NB4 (cell line): ENCODE results near the gene ANGPTL8.

ENCODE experiments used
- DNase-seq: peaks from one replicate; pipeline ENCODE4 v3.0.0; 2010; ENCODE audit warnings: low read depth
- H3K4me3 ChIP-seq: one replicate; pipeline ENCODE4 v1.5.1; 2011; ENCODE audit warnings: mild to moderate bottlenecking, low read depth, low read length, moderate library complexity
- CTCF ChIP-seq: IDR thresholded peaks from one replicate; pipeline ENCODE4 v1.5.1; 2012; ENCODE audit warnings: low read depth, low read length
- MAX ChIP-seq: IDR thresholded peaks from 2 replicates; pipeline ENCODE4 v1.6.1; 2011; ENCODE audit warnings: low read depth, low read length
- MYC ChIP-seq: IDR thresholded peaks from 2 replicates; pipeline ENCODE4 v1.6.1; 2011; ENCODE audit warnings: low read depth, low read length
- POLR2A ChIP-seq: IDR thresholded peaks from 2 replicates; pipeline ENCODE4 v1.6.1; 2011; ENCODE audit warnings: mild to moderate bottlenecking; ENCODE audit not compliant: insufficient read length; ENCODE audit errors: extremely low read depth

The ANGPTL8 gene

DNA sequence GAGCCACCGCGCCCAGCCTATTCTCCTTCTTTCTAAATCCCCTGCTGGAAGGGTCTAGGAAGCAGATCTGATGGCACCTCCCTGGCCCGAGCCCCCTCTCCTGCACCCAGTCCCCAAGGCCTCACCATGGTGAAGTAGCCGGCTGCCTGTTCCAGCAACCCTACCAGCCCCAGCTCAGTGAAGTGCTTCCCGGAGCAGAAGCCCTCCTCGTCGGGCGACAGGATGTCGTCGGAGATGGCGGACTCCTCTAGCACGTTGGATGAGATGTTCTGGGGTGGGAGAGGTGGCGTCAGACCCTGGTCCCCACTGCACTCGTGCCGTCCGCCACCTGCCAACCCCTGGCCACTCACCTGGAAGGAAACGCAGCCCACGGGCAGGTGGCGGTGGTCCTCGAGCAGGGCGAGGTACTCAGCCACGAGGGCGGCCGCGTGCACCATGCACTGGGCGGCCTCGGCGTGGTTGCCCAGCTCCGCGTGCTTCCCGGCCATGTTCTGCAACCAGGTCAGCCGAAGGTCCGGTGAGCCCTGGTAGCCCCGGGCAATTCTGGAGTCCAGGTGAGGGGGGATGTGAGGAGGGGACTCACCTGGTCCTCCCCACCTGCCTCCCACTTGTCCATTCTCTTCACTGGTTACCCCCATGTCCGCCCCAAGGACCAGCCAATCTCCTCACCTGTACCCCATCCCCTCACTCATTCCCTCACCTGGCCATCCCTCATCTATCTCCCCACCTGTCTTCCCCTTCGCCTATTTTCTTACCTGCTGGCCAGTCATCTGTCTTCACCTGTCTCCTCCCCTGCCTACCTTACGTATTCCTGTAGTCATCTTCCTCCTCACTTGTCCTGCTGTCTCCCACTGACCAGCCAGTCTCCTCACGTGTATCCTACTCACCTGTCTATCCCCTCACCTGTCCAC, 30.6 kb upstream of the ANGPTL8 start:
- TF ChIP-seq CTCF, result no peak
- TF ChIP-seq MYC, result no peak
- no peak for DNase-seq
- H3K4me3 ChIP-seq, result no peak overlapping the region

DNA sequence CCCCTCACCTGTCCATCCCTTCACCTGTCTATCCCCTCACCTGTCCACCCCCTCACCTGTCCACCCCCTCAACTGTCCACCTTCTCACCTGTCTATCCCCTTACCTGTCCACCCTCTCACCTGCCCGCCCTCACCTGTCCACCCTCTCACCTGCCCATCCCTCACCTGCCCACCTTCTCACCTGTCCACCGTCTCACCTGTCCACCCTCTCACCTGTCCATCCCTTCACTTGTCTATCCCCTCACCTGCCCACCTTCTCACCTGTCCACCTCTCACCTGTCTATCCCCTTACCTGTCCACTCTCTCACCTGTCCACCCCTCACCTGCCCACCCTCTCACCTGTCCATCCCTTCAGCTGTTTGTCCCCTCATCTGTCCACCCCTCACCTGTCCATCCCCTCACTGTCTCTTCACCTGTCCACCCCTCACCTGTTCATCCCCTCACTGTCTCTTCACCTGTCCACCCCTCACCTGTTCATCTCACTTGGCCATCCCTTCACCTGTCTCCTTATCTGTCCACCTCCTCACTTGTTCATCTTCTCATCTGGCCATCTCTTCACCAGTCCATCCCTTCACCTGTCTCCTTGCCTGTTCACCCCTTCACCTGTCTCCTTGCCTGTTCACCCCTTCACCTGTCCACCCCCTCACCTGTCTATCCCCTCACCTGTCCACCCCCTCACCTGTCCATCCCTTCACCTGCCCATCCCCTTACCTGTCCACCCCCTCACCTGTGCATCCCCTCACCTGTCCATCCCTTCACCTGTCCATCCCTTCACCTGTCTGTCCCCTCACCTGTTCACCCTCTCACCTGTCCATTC, 29.4 kb upstream of the ANGPTL8 start:
- no peak for TF ChIP-seq MYC
- no peak for DNase-seq
- no peak overlapping the region for H3K4me3 ChIP-seq

- TF ChIP-seq MYC (no peak), POLR2A (no peak), MAX (no peak), CTCF (no peak)
- no peak overlapping the region for H3K4me3 ChIP-seq
- DNase-seq, result no peak
Observed at GRCh38 chr19:11210656-11210928, 28.8 kb upstream of the ANGPTL8 start.

DNA sequence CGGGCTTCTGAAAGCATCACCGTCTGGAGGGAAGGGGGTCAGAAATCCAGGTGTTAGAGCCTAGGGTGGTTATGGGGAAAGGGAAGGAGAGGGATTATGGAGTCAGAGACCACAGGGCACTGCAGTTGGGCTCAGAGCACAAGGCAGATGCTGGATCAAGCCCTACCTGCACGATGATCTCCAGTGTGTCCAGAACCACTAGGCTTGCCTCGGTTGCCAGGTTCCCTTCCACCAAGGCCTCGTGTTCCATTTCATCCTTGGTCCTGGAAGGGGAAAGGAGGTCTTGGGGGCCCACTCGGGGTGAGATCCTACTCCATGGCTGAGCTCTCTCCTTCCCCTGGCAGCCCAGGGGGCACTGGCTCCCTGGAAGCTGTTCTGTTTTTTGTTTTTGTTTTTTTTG, 25.0 kb upstream of the ANGPTL8 start:
- TF ChIP-seq MYC (no peak), POLR2A (no peak), MAX (no peak), CTCF (no peak)
- H3K4me3 ChIP-seq, result no peak overlapping the region
- no peak for DNase-seq

GRCh38 chr19:11221082-11221598, 18.3 kb upstream of the ANGPTL8 start:
- no peak overlapping the region for H3K4me3 ChIP-seq
- DNase-seq, result no peak
- TF ChIP-seq MAX, result no peak
- no peak for TF ChIP-seq POLR2A
- TF ChIP-seq CTCF, result no peak
- TF ChIP-seq MYC, result no peak

DNA sequence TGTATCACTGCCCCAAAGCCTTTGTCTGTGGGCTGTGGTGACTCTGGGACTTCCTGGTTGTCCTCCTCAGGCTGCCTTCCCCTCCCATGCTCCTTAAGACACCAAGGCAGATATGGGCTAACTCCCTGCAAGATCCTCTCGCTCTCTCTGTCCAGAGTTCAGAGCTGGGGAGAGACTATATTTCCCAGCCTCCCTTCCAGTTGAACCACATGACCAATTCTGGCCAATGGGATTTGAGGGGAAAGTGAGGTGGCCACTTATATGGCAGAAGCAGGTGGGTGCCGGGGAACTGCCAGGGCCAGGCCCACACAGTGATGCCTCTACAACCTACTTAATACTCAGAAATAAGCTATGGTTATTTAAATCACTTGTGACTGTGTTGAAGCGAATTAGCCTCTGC, 16.2 kb upstream of the ANGPTL8 start:
- TF ChIP-seq MAX (no peak), MYC (no peak)
- no peak for DNase-seq
- H3K4me3 ChIP-seq, result no peak overlapping the region

- no peak for DNase-seq
- no peak for TF ChIP-seq MYC
- no peak for TF ChIP-seq CTCF
- TF ChIP-seq MAX, result no peak
- TF ChIP-seq POLR2A, result no peak
- H3K4me3 ChIP-seq, result no peak overlapping the region
Observed at GRCh38 chr19:11224429-11224828, 15.0 kb upstream of the ANGPTL8 start.
